Stomach (tissue), 9 donors: ENCODE data around the gene SAAL1. TPM values are rescaled to one million over a fixed set of nuclear protein-coding genes. Genes with fewer than 3 reads are reported as not detected.
A peak's percentile ranks its signal among the peaks of the same experiment; 100 is the strongest.

Experiments used
- DNase-seq, 2 donors: peaks; one replicate each; pipeline versions ENCODE4 v3.0.0 to v3.0.0-alpha.2; 2013 to 2019
- H3K27ac ChIP-seq, 5 donors: fragments of 200-600 bp in 4 of 5; sonication (generic) in 4 of 5; one replicate each; pipeline ENCODE4 v1.5.1; 2013 to 2019; ENCODE audit warnings: mild to moderate bottlenecking in 1 of 5, moderate library complexity in 1 of 5
- H3K27me3 ChIP-seq, 3 donors: fragments of 200-600 bp; sonication (generic); one replicate each; pipeline ENCODE4 v1.5.1; 2017 to 2019; ENCODE audit warnings: mixed run types in 1 of 3
- H3K36me3 ChIP-seq, 4 donors: fragments of 200-600 bp; sonication (generic); 1 replicate in 3 of 4; 2 replicates in 1 of 4; pipeline ENCODE4 v1.5.1; 2016 to 2019
- H3K4me1 ChIP-seq, 4 donors: fragments of 200-600 bp; sonication (generic); one replicate each; pipeline ENCODE4 v1.5.1; 2016 to 2019
- H3K4me3 ChIP-seq, 4 donors: fragments of 200-600 bp; sonication (generic) in 3 of 4; one replicate each; pipeline ENCODE4 v1.5.1; 2016 to 2019; ENCODE audit warnings: mild to moderate bottlenecking in 1 of 4
- H3K9me3 ChIP-seq, 4 donors: fragments of 200-600 bp; sonication (generic); one replicate each; pipeline ENCODE4 v1.5.1; 2016 to 2019
- CTCF ChIP-seq, 7 experiments: fragments of 450-650 bp in 4 of 7; fragments of 200-600 bp in 3 of 7; sonication (generic) in 3 of 7; IDR thresholded peaks; one replicate each; pipeline ENCODE4 v1.5.1; 2016 to 2019; ENCODE audit warnings: antibody characterized with exemption in 7 of 7, control low read depth in 2 of 7, mild to moderate bottlenecking in 1 of 7
- EP300 ChIP-seq: sonication (generic); formaldehyde crosslinking; IDR thresholded peaks from one replicate; pipeline ENCODE4 v1.6.1; 2017; ENCODE audit warnings: antibody characterized with exemption
- POLR2A ChIP-seq, 4 donors: fragments of 450-650 bp; IDR thresholded peaks; one replicate each; pipeline ENCODE4 v1.6.1; 2016; ENCODE audit warnings: antibody characterized with exemption in 4 of 4, control low read depth in 2 of 4, mild to moderate bottlenecking in 1 of 4, moderate library complexity in 1 of 4
- POLR2AphosphoS5 ChIP-seq, 3 donors: sonication (generic); formaldehyde crosslinking; IDR thresholded peaks; one replicate each; pipeline ENCODE4 v1.6.1; 2016; ENCODE audit warnings: antibody characterized with exemption in 3 of 3
- WGBS, 5 donors: extraction: QIAGEN DNeasy Blood & Tissue Kit in 3 of 5; methylation state at CpG; one replicate each; pipeline versions ENCODE4 v1.1.5 to v1.1.7; 2013 to 2018; 5-methylcytosine and 5-hydroxymethylcytosine counted together
- intact Hi-C: fragments of 100-400 bp; cut with DNase I; formaldehyde crosslinking; loops from one replicate; pipeline ENCODE4 v1.15.1; 2023; ENCODE audit warnings: low total_unique reads
- polyA plus RNA-seq, 3 donors: library from polyadenylated mRNA; stranded (reverse); fragments of 200-250 nt; gene quantifications; one replicate each; pipeline ENCODE4 v1.2.3, GENCODE V29; 2013
- total RNA-seq, 5 donors: library from RNA; depleted of rRNA; stranded (reverse); fragments of >200 nt; gene quantifications; one replicate each; pipeline versions ENCODE4 v1.1.0 to v1.2.3, GENCODE V29; 2014 to 2016
- donor health status: healthy with polysubstance abuse.
- donor health status: Bipolar disorder and iron deficiency.
- donor health status: healthy.

SAAL1 gene
- total and polyA plus RNA-seq, 8 donors = 2.0 to 20.2 (median 10.8) TPM

GRCh38 chr11:18080451-18080850, 25.4 kb downstream of the SAAL1 start:
- 47 to 72% (median 64%) methylated on average over 4 of the region's 4 CpGs for WGBS, 5 donors
- no peak overlapping the region for H3K27ac ChIP-seq
- no peak overlapping the region for H3K4me3 ChIP-seq
- H3K27me3 ChIP-seq = no peaks in the 10 kb centered on the region
- no peaks in the 10 kb centered on the region for H3K9me3 ChIP-seq
- no peak for TF ChIP-seq CTCF (IDR thresholded peaks at IDR 0.05)
- no peak for TF ChIP-seq POLR2A (IDR thresholded peaks at IDR 0.05)
- no peaks in the 10 kb centered on the region for H3K4me1 ChIP-seq
- no peak for DNase-seq
- H3K36me3 ChIP-seq = peaks cover 0 to 63% (median 60%) of the 10 kb centered on the region in 4 donors
- intact Hi-C loops = no loop called here

- intact Hi-C loops = no loop called here
- Histone ChIP-seq H3K27ac (no peak overlapping the region), H3K36me3 (peaks cover 0 to 49% (median 46%) of the 10 kb centered on the region in 4 donors), H3K27me3 (no peaks in the 10 kb centered on the region), H3K4me3 (no peak overlapping the region), H3K4me1 (no peaks in the 10 kb centered on the region), H3K9me3 (no peaks in the 10 kb centered on the region)
- DNase-seq = no peak
- 67 to 80% (median 69%) methylated on average over 2 of the region's 2 CpGs for WGBS, 5 donors
- no peak for TF ChIP-seq POLR2AphosphoS5 (IDR thresholded peaks at IDR 0.05)
Observed at GRCh38 chr11:18078909-18079308, 27.0 kb downstream of the SAAL1 start.

GRCh38 chr11:18075444-18075843, 30.4 kb downstream of the SAAL1 start:
- Histone ChIP-seq H3K36me3 (peaks cover 0 to 23% (median 19%) of the 10 kb centered on the region in 4 donors), H3K4me1 (no peaks in the 10 kb centered on the region), H3K27me3 (no peaks in the 10 kb centered on the region), H3K27ac (no peak overlapping the region), H3K4me3 (no peak overlapping the region), H3K9me3 (no peaks in the 10 kb centered on the region)
- no peak for DNase-seq
- intact Hi-C loops = no loop called here
- WGBS, 5 donors = 87 to 93% (median 91%) methylated on average over 3 of the region's 3 CpGs
- no peak for TF ChIP-seq EP300
- TF ChIP-seq CTCF (IDR thresholded peaks at IDR 0.05) = no peak
- no peak for TF ChIP-seq POLR2A (IDR thresholded peaks at IDR 0.05)
- no peak for TF ChIP-seq POLR2AphosphoS5 (IDR thresholded peaks at IDR 0.05)

GRCh38 chr11:18071098-18071705, 34.7 kb downstream of the SAAL1 start:
- TF ChIP-seq EP300 = no peak
- TF ChIP-seq POLR2A (IDR thresholded peaks at IDR 0.05) = no peak
- no peak for TF ChIP-seq CTCF (IDR thresholded peaks at IDR 0.05)
- Histone ChIP-seq H3K36me3 (no peaks in the 10 kb centered on the region), H3K4me1 (no peaks in the 10 kb centered on the region), H3K9me3 (no peaks in the 10 kb centered on the region), H3K4me3 (no peak overlapping the region), H3K27me3 (no peaks in the 10 kb centered on the region), H3K27ac (no peak overlapping the region)
- DNase-seq = peak in 1 of 2 donors; percentile 18
- 61 to 81% (median 66%) methylated on average over 4 of the region's 4 CpGs for WGBS, 5 donors
- intact Hi-C loops = no loop called here

- 93 to 99% (median 96%) methylated on average over 2 of the region's 2 CpGs for WGBS, 5 donors
- intact Hi-C loops = no loop called here
- Histone ChIP-seq H3K36me3 (no peaks in the 10 kb centered on the region), H3K4me1 (peaks cover 9 to 17% (median 13%) of the 10 kb centered on the region in 4 donors), H3K27ac (no peak overlapping the region), H3K27me3 (no peaks in the 10 kb centered on the region), H3K9me3 (no peaks in the 10 kb centered on the region), H3K4me3 (no peak overlapping the region)
- TF ChIP-seq POLR2A (IDR thresholded peaks at IDR 0.05) = no peak
- no peak for TF ChIP-seq POLR2AphosphoS5 (IDR thresholded peaks at IDR 0.05)
- TF ChIP-seq CTCF (IDR thresholded peaks at IDR 0.05) = no peak
- TF ChIP-seq EP300 = no peak
- no peak for DNase-seq
Observed at GRCh38 chr11:18067372-18067771, 38.5 kb downstream of the SAAL1 start.
